ENCODE data around the gene NUP62CL.

DNA sequence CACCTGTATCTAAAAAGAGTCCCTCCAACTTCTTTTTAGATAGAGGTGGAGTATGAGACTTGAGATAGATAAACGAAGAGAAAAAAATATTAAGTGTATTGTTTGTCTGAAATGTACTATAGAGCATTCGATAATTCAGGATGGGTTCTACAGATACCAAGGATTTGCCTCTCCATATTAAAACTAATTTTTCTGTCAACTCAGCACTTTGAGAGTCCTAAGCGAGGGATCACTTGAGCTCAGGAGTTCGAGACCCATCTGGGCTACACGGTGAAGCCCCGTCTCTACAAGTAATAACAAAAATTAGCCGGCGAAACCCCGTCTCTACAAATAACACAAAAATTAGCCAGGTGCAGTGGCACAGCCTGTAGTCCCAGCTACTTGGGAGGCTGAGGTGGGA is 1.7 kb upstream of the NUP62CL start:
- TF ChIP-seq, protein P1, sequence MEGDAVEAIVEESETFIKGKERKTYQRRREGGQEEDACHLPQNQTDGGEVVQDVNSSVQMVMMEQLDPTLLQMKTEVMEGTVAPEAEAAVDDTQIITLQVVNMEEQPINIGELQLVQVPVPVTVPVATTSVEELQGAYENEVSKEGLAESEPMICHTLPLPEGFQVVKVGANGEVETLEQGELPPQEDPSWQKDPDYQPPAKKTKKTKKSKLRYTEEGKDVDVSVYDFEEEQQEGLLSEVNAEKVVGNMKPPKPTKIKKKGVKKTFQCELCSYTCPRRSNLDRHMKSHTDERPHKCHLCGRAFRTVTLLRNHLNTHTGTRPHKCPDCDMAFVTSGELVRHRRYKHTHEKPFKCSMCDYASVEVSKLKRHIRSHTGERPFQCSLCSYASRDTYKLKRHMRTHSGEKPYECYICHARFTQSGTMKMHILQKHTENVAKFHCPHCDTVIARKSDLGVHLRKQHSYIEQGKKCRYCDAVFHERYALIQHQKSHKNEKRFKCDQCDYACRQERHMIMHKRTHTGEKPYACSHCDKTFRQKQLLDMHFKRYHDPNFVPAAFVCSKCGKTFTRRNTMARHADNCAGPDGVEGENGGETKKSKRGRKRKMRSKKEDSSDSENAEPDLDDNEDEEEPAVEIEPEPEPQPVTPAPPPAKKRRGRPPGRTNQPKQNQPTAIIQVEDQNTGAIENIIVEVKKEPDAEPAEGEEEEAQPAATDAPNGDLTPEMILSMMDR (IDR thresholded peaks at IDR 0.05): no peak
- no peak for TF ChIP-seq POLR2A (IDR thresholded peaks at IDR 0.05)

All from lower leg skin (tissue), 3 donors.